ENCODE measurements around the gene TMEM184A. TPM values are rescaled to one million over a fixed set of nuclear protein-coding genes. Genes with fewer than 3 reads are reported as not detected.

TMEM184A gene
- total and polyA plus RNA-seq, 11 donors: 0.19 to 0.99 (median 0.47) TPM

DNA sequence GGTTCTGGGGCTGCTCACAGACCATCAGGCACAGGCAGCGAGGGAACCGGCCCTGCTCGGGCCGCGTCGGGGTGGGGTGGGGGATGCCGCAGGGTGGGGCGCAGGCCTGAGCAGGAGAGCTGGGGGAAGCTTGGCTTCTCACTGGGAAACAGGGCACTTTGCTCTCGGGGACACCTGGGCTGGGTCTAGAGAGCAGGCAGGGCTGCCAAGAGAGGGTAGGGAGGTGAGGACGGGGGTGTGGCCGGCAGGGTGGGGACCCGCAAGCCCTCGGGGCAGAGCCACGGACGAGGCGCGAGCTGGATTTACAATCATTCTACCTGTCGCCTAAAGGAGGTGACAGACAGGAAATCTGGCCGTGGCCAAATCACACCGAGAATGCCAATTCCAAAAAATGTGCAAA, 62.9 kb downstream of the TMEM184A start:
- 91 to 96% (median 93%) methylated on average over 20 of the region's 20 CpGs for WGBS, 4 donors
- Histone ChIP-seq H3K36me3 (peaks cover 3 to 97% (median 85%) of the 10 kb centered on the region in 9 donors), H3K9me3 (no peaks in the 10 kb centered on the region), H3K27ac (no peak overlapping the region), H3K27me3 (no peaks in the 10 kb centered on the region), H3K4me3 (no peak overlapping the region), H3K4me1 (no peaks in the 10 kb centered on the region)
- TF ChIP-seq, protein P1, sequence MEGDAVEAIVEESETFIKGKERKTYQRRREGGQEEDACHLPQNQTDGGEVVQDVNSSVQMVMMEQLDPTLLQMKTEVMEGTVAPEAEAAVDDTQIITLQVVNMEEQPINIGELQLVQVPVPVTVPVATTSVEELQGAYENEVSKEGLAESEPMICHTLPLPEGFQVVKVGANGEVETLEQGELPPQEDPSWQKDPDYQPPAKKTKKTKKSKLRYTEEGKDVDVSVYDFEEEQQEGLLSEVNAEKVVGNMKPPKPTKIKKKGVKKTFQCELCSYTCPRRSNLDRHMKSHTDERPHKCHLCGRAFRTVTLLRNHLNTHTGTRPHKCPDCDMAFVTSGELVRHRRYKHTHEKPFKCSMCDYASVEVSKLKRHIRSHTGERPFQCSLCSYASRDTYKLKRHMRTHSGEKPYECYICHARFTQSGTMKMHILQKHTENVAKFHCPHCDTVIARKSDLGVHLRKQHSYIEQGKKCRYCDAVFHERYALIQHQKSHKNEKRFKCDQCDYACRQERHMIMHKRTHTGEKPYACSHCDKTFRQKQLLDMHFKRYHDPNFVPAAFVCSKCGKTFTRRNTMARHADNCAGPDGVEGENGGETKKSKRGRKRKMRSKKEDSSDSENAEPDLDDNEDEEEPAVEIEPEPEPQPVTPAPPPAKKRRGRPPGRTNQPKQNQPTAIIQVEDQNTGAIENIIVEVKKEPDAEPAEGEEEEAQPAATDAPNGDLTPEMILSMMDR (IDR thresholded peaks at IDR 0.05): no peak
- no peak for TF ChIP-seq POLR2A (IDR thresholded peaks at IDR 0.05)
- ATAC-seq: no peak
- intact Hi-C loops (cut with DNase I): no loop called here
- DNase-seq: no peak

DNA sequence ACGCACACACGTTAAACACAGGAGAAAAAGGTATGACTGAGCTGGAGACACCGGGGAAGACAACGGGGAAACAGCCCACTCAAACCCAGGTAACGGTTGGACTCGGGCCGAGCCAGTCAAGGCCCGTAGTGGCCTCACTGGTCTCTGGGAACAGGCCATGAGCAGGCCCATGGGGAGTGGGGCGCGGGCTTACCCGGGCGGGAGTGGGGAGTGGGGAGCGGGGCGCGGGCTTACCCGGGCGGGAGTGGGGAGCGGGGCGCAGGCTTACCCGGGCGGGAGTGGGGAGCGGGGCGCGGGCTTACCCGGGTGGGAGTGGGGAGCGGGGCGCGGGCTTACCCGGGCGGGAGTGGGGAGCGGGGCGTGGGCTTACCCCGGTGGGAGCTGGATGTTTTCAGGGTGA, 63.4 kb downstream of the TMEM184A start:
- no peak for ATAC-seq
- no peak overlapping the region for H3K4me3 ChIP-seq
- no peak overlapping the region for H3K27ac ChIP-seq
- intact Hi-C loops (cut with DNase I): no loop called here
- no peaks in the 10 kb centered on the region for H3K27me3 ChIP-seq
- no peak for DNase-seq
- WGBS, 4 donors: 86 to 97% (median 89%) methylated on average over 33 of the region's 33 CpGs
- peaks cover 3 to 97% (median 86%) of the 10 kb centered on the region in 9 donors for H3K36me3 ChIP-seq
- H3K9me3 ChIP-seq: no peaks in the 10 kb centered on the region
- H3K4me1 ChIP-seq: no peaks in the 10 kb centered on the region
- no peak for TF ChIP-seq POLR2A (IDR thresholded peaks at IDR 0.05)
- TF ChIP-seq, protein P1 (IDR thresholded peaks at IDR 0.05): no peak

Other genes starting within 250 kb of the TMEM184A start
- 10 to 100 TPM in 2 of 9 donors, 1 to 10 TPM in 7; 2.5 to 18.3 (median 7.3) TPM for gene MICALL2, start 96.7 kb downstream of the TMEM184A start, total RNA-seq
- gene MICALL2, start 96.7 kb downstream of the TMEM184A start, polyA plus RNA-seq: 10 to 100 TPM; 10.9 to 12.6 TPM
- gene INTS1, start 51.8 kb downstream of the TMEM184A start, total RNA-seq: 10 to 100 TPM; 35.5 to 67.4 (median 45.3) TPM
- 10 to 100 TPM; 41.9 to 46.0 TPM for gene INTS1, start 51.8 kb downstream of the TMEM184A start, polyA plus RNA-seq
- 100 to 1,000 TPM in 5 of 9 donors, 10 to 100 TPM in 4; 34.3 to 138 (median 121) TPM for gene MAFK, start 25.5 kb downstream of the TMEM184A start, total RNA-seq
- gene MAFK, start 25.5 kb downstream of the TMEM184A start, polyA plus RNA-seq: 100 to 1,000 TPM in 1 of 2 donors, 10 to 100 TPM in 1; 94.8 to 165 TPM
- gene PSMG3, start 13.8 kb upstream of the TMEM184A start, total RNA-seq: 10 to 100 TPM in 8 of 9 donors, 1 to 10 TPM in 1; 7.3 to 27.6 (median 13.3) TPM
- 10 to 100 TPM; 34.3 to 36.5 TPM for gene PSMG3, start 13.8 kb upstream of the TMEM184A start, polyA plus RNA-seq
- gene ELFN1, start 114.1 kb upstream of the TMEM184A start, total RNA-seq: 10 to 100 TPM in 1 of 9 donors, 1 to 10 TPM in 8; 3.8 to 18.6 (median 6.8) TPM
- gene ELFN1, start 114.1 kb upstream of the TMEM184A start, polyA plus RNA-seq: 1 to 10 TPM; 2.6 to 5.9 TPM

Data from heart left ventricle (tissue), 16 donors.